IMR-90 (cell line): ENCODE results near the gene VAV3. TPM values are rescaled to one million over a fixed set of nuclear protein-coding genes. Genes with fewer than 3 reads are reported as not detected.

Experiments used
- ATAC-seq: fragments of 200-7000 bp; cut with Tn5 transposase; 2 replicates; pipeline ENCODE4 v1.9.1; 2020; ENCODE audit warnings: low read depth, mild to moderate bottlenecking, moderate library complexity
- BruUV-seq: library from RNA; stranded (reverse); fragments of 400-500 nt; replicated peaks from 2 replicates; lab custom pipeline; 2021; lab: Mats Ljungman, UMichigan
- CTCF ChIA-PET: fragments of 300-600 bp; formaldehyde crosslinking; extraction: SDS; loops from one replicate; lab custom pipeline; 2021; ENCODE audit warnings: antibody characterized with exemption; lab: Yijun Ruan, JAX
- POLR2A ChIA-PET: fragments of 300-600 bp; sonication (Branson Sonifier 250); formaldehyde crosslinking; loops from one replicate; lab custom pipeline; 2022; ENCODE audit warnings: antibody characterized with exemption; ENCODE audit not compliant: unreplicated experiment; lab: Charles Lee
- DNase-seq: peaks from one replicate; pipeline ENCODE4 v3.0.0; 2013
- H2AFZ ChIP-seq: replicated peaks from 2 replicates; pipeline ENCODE3; 2013; ENCODE audit warnings: low read length, mild to moderate bottlenecking; ENCODE audit not compliant: poor library complexity
- H2AK5ac ChIP-seq: 2 replicates; pipeline ENCODE4 v1.6.1; 2013; ENCODE audit warnings: low read depth, low read length, inconsistent platforms
- H2AK9ac ChIP-seq: replicated peaks from 2 replicates; pipeline ENCODE3; 2013; ENCODE audit warnings: mild to moderate bottlenecking, low read depth, low read length, moderate library complexity; ENCODE audit not compliant: poor library complexity
- H2BK120ac ChIP-seq: 2 replicates; pipeline ENCODE4 v1.6.1; 2013; ENCODE audit warnings: low read depth, low read length, inconsistent platforms
- H2BK15ac ChIP-seq: 3 replicates; pipeline ENCODE4 v1.6.1; 2013; ENCODE audit warnings: low read depth, low read length, inconsistent platforms
- H2BK20ac ChIP-seq: 2 replicates; pipeline ENCODE4 v1.6.1; 2013; ENCODE audit warnings: low read depth, mild to moderate bottlenecking, inconsistent platforms, low read length, moderate library complexity
- H2BK5ac ChIP-seq: 2 replicates; pipeline ENCODE4 v1.6.1; 2013; ENCODE audit warnings: mild to moderate bottlenecking, low read depth, low read length, inconsistent platforms; ENCODE audit not compliant: poor library complexity, severe bottlenecking
- H3K14ac ChIP-seq: replicated peaks from 2 replicates; pipeline ENCODE4 v1.6.1; 2013; ENCODE audit warnings: low read depth, low read length, inconsistent platforms
- H3K18ac ChIP-seq: 2 replicates; pipeline ENCODE4 v1.6.1; 2013; ENCODE audit warnings: low read depth, low read length, control low read depth
- H3K23ac ChIP-seq: 2 replicates; pipeline ENCODE4 v1.6.1; 2013; ENCODE audit warnings: low read depth, low read length, inconsistent platforms
- H3K27ac ChIP-seq: 2 replicates; pipeline ENCODE4 v1.5.1; 2013; ENCODE audit warnings: mild to moderate bottlenecking, control low read depth, low read length; ENCODE audit not compliant: insufficient read depth
- H3K27me3 ChIP-seq: 2 replicates; pipeline ENCODE4 v1.6.1; 2013; ENCODE audit warnings: low read length; ENCODE audit not compliant: control insufficient read depth, insufficient read depth
- H3K36me3 ChIP-seq: 2 replicates; pipeline ENCODE4 v1.6.1; 2013; ENCODE audit warnings: low read length, mixed read lengths; ENCODE audit not compliant: control insufficient read depth, insufficient read depth
- H3K4ac ChIP-seq: 2 replicates; pipeline ENCODE4 v1.6.1; 2013; ENCODE audit warnings: low read depth, low read length, inconsistent platforms
- H3K4me1 ChIP-seq: 2 replicates; pipeline ENCODE4 v1.6.1; 2013; ENCODE audit warnings: low read length, mixed read lengths; ENCODE audit not compliant: control insufficient read depth, insufficient read depth
- H3K4me2 ChIP-seq: 2 replicates; pipeline ENCODE4 v1.6.1; 2013; ENCODE audit warnings: low read depth, mild to moderate bottlenecking, control low read depth, low read length, moderate library complexity
- H3K4me3 ChIP-seq: 2 replicates; pipeline ENCODE4 v1.5.1; 2013; ENCODE audit warnings: low read depth, mild to moderate bottlenecking, control low read depth, low read length, moderate library complexity; ENCODE audit not compliant: insufficient read depth
- H3K56ac ChIP-seq: 2 replicates; pipeline ENCODE4 v1.6.1; 2013; ENCODE audit warnings: low read length, inconsistent platforms; ENCODE audit not compliant: insufficient read depth; ENCODE audit errors: extremely low read depth
- H3K79me1 ChIP-seq, 2 experiments: 2 replicates each; pipeline ENCODE4 v1.6.1; 2013; ENCODE audit warnings: low read length in 2 of 2, inconsistent platforms in 1 of 2, low read depth in 1 of 2
- H3K9ac ChIP-seq: 2 replicates; pipeline ENCODE4 v1.6.1; 2013; ENCODE audit warnings: low read depth, low read length, control low read depth
- H3K9me1 ChIP-seq: 2 replicates; pipeline ENCODE4 v1.6.1; 2013; ENCODE audit warnings: low read length, inconsistent platforms; ENCODE audit not compliant: insufficient read depth
- H3K9me3 ChIP-seq: 2 replicates; pipeline ENCODE4 v1.6.1; 2013; ENCODE audit warnings: low read length; ENCODE audit not compliant: control insufficient read depth, insufficient read depth
- H4K20me1 ChIP-seq: 2 replicates; pipeline ENCODE4 v1.6.1; 2013; ENCODE audit warnings: low read length, inconsistent platforms; ENCODE audit not compliant: insufficient read depth
- H4K5ac ChIP-seq: 2 replicates; pipeline ENCODE4 v1.6.1; 2013; ENCODE audit warnings: mild to moderate bottlenecking, low read depth, low read length, control low read depth
- H4K8ac ChIP-seq, 2 experiments: 2 replicates each; pipeline ENCODE4 v1.6.1; 2013; ENCODE audit warnings: low read depth in 2 of 2, low read length in 2 of 2, control low read depth in 1 of 2, inconsistent platforms in 1 of 2
- H4K91ac ChIP-seq: 2 replicates; pipeline ENCODE4 v1.6.1; 2013; ENCODE audit warnings: low read depth, low read length, inconsistent platforms; ENCODE audit not compliant: insufficient read depth
- BHLHE40 ChIP-seq: fragments of 150-350 bp; IDR thresholded peaks from 2 replicates; pipeline ENCODE4 v1.6.1; 2016; ENCODE audit warnings: mild to moderate bottlenecking, low read depth, low read length
- CEBPB ChIP-seq: IDR thresholded peaks from 2 replicates; pipeline ENCODE4 v1.6.1; 2012; ENCODE audit warnings: low read depth, low read length, improper control_type of control experiment
- CHD1 ChIP-seq: IDR thresholded peaks from 2 replicates; pipeline ENCODE4 v1.6.1; 2012; ENCODE audit warnings: low read depth, low read length, improper control_type of control experiment
- CTCF ChIP-seq: conservative IDR thresholded peaks from 2 replicates; pipeline ENCODE4 v1.5.1; 2012; ENCODE audit warnings: mild to moderate bottlenecking, low read depth, low read length, improper control_type of control experiment
- FOS ChIP-seq: fragments of 150-350 bp; IDR thresholded peaks from 2 replicates; pipeline ENCODE4 v1.6.1; 2016; ENCODE audit warnings: low read depth, low read length
- MAFK ChIP-seq: IDR thresholded peaks from 2 replicates; pipeline ENCODE4 v1.6.1; 2012; ENCODE audit warnings: low read depth, low read length, improper control_type of control experiment
- NFE2L2 ChIP-seq: fragments of 150-350 bp; IDR thresholded peaks from 2 replicates; pipeline ENCODE4 v1.6.1; 2016; ENCODE audit warnings: low read depth, mild to moderate bottlenecking, low read length
- POLR2A ChIP-seq: IDR thresholded peaks from 2 replicates; pipeline ENCODE4 v1.6.1; 2012; ENCODE audit warnings: mild to moderate bottlenecking, low read depth, low read length
- RAD21 ChIP-seq: IDR thresholded peaks from 2 replicates; pipeline ENCODE4 v1.6.1; 2012; ENCODE audit warnings: low read length, improper control_type of control experiment
- RCOR1 ChIP-seq: IDR thresholded peaks from 2 replicates; pipeline ENCODE4 v1.6.1; 2012; ENCODE audit warnings: mild to moderate bottlenecking, low read length, improper control_type of control experiment; ENCODE audit not compliant: insufficient replicate concordance
- RFX5 ChIP-seq: IDR thresholded peaks from 2 replicates; pipeline ENCODE4 v1.8.0; 2012; ENCODE audit warnings: low read depth, mild to moderate bottlenecking, low read length, moderate library complexity
- SMC3 ChIP-seq: fragments of 150-350 bp; IDR thresholded peaks from 2 replicates; pipeline ENCODE4 v1.6.1; 2016; ENCODE audit warnings: low read depth, mild to moderate bottlenecking, antibody characterized with exemption, low read length, moderate library complexity
- WGBS, 2 experiments: methylation state at CpG; one replicate each; pipeline versions ENCODE4 v1.1.5 to v1.1.7; 2013; ENCODE audit warnings: missing lambda C conversion rate in 2 of 2; ENCODE audit not compliant: insufficient read length in 1 of 2; ENCODE audit errors: extremely low coverage in 2 of 2; 5-methylcytosine and 5-hydroxymethylcytosine counted together
- dilution Hi-C: fragments of 300-500 bp; cut with HindIII; formaldehyde crosslinking; loops from one replicate; pipeline ENCODE4 v1.14.3; 2018; ENCODE audit warnings: low sequenced_read_pairs; ENCODE audit not compliant: unreplicated experiment
- in situ Hi-C: fragments of 300-500 bp; cut with MboI; formaldehyde crosslinking; loops from 3 replicates; pipeline ENCODE4 v1.14.3; 2019; ENCODE audit warnings: low sequenced_read_pairs, inconsistent platforms, mixed read lengths
- intact Hi-C: fragments of 100-400 bp; cut with micrococcal nuclease; formaldehyde crosslinking; loops from 2 replicates; pipeline ENCODE4 v1.10.0; 2022
- polyA plus RNA-seq, 3 experiments: library from polyadenylated mRNA; depleted of rRNA; stranded (reverse); fragments of >200 nt; gene quantifications; 2 replicates each; pipeline ENCODE4 v1.2.3, GENCODE V29; 2012; ENCODE audit warnings: low replicate concordance in 1 of 3
- total RNA-seq: library from RNA; depleted of rRNA; stranded (reverse); fragments of >200 nt; gene quantifications from 2 replicates; pipeline ENCODE4 v1.2.3, GENCODE V29; 2012
- TF ChIP-seq, protein P1 (sequence below): fragments of 150-350 bp; IDR thresholded peaks from 2 replicates; pipeline ENCODE4 v1.6.1; 2017; ENCODE audit warnings: mild to moderate bottlenecking, antibody characterized with exemption, low read length, low read depth

Gene VAV3
- total and polyA plus RNA-seq, 2 of the 4 experiments (the other 2 are of a cell fraction) = 0.12 to 0.18 TPM

DNA sequence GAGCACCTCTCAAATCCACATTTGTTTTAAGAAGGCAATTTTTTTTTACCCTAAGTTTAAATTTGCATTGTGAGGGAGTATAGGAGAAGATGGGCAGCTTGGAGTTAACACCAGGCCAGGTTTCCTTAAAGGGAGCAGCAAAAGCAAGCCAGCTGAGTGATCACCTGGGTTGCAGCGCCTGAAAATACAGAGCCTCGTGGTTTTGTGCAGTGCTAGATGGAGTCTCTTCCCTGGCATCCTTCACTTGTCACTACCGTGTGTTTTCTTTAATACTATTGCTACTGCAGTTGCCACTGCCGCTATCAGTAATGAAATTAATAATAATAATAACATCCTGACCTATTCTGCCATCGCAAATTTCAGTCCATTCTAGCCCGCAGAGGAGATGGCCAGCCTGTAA, 35.2 kb upstream of the VAV3 start:
- DNase-seq (no peak), ATAC-seq (no peak)
- H4K20me1 ChIP-seq = no peaks in the 10 kb centered on the region
- in situ Hi-C loops = no loop called here
- H2BK120ac ChIP-seq = no peak overlapping the region
- no peak overlapping the region for H2BK20ac ChIP-seq
- H2AK9ac ChIP-seq = no peak overlapping the region
- H3K18ac ChIP-seq = no peak overlapping the region
- CTCF ChIA-PET = no interaction called here
- no TSS peak for BruUV-seq
- no peak overlapping the region for H4K8ac ChIP-seq
- H3K9me1 ChIP-seq = no peaks in the 10 kb centered on the region
- no peaks in the 10 kb centered on the region for H3K9me3 ChIP-seq
- no peak overlapping the region for H3K27ac ChIP-seq
- no peak overlapping the region for H3K4me3 ChIP-seq
- no peak for TF ChIP-seq NFE2L2
- no peak for TF ChIP-seq SMC3
- no peak for TF ChIP-seq RCOR1
- no peak for TF ChIP-seq CEBPB
- TF ChIP-seq CHD1 = no peak
- TF ChIP-seq CTCF = no peak
- TF ChIP-seq, protein P1, sequence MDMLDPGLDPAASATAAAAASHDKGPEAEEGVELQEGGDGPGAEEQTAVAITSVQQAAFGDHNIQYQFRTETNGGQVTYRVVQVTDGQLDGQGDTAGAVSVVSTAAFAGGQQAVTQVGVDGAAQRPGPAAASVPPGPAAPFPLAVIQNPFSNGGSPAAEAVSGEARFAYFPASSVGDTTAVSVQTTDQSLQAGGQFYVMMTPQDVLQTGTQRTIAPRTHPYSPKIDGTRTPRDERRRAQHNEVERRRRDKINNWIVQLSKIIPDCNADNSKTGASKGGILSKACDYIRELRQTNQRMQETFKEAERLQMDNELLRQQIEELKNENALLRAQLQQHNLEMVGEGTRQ = no peak
- no peak for TF ChIP-seq POLR2A
- no peak for TF ChIP-seq RAD21
- no peak for TF ChIP-seq BHLHE40
- TF ChIP-seq RFX5 = no peak
- no peak for TF ChIP-seq FOS
- no peak for TF ChIP-seq MAFK
- no CpG with 5 or more reads among the region's 6 CpGs for WGBS, 2 experiments
- dilution Hi-C loops = no loop called here
- H2BK5ac ChIP-seq = no peak overlapping the region
- no peak overlapping the region for H3K23ac ChIP-seq
- no peaks in the 10 kb centered on the region for H3K79me1 ChIP-seq
- no peak overlapping the region for H4K5ac ChIP-seq
- H3K4me1 ChIP-seq = no peaks in the 10 kb centered on the region
- H3K9ac ChIP-seq = no peak overlapping the region
- no peak overlapping the region for H3K14ac ChIP-seq
- H3K36me3 ChIP-seq = no peaks in the 10 kb centered on the region
- H3K4ac ChIP-seq = no peak overlapping the region
- no peak overlapping the region for H2AFZ ChIP-seq
- POLR2A ChIA-PET = no interaction called here
- H3K56ac ChIP-seq = no peak overlapping the region
- intact Hi-C loops = no loop called here
- H3K27me3 ChIP-seq = no peaks in the 10 kb centered on the region
- H3K4me2 ChIP-seq = no peak overlapping the region
- H4K91ac ChIP-seq = no peak overlapping the region
- H2AK5ac ChIP-seq = no peak overlapping the region
- no peak overlapping the region for H2BK15ac ChIP-seq
